ENCODE measurements around the gene MYO1B. TPM values are rescaled to one million over a fixed set of nuclear protein-coding genes. Genes with fewer than 3 reads are reported as not detected.
A peak's percentile ranks its signal among the peaks of the same experiment; 100 is the strongest.

Gene MYO1B
- total RNA-seq, 1 experiment from 2014 or later = 43.2 TPM

GRCh38 chr2:191441496-191442214, 196.5 kb downstream of the MYO1B start:
- no peak overlapping the region for H3K4ac ChIP-seq (ENCODE audit: low read depth, low read length)
- H2BK12ac ChIP-seq (ENCODE audit: insufficient read length, low read depth, low read length) = no peak overlapping the region
- no peak overlapping the region for H2AFZ ChIP-seq (ENCODE audit: low read length)
- H3K4me1 Mint-ChIP-seq = no peaks in the 10 kb centered on the region
- H4K8ac ChIP-seq (replicated peaks; ENCODE audit: insufficient read length, low read depth, low read length) = no peak overlapping the region
- H3K27me3 ChIP-seq (ENCODE audit: insufficient read depth, low read length) = no peaks in the 10 kb centered on the region
- H2BK20ac ChIP-seq (ENCODE audit: low read depth, low read length, poor library complexity, severe bottlenecking) = no peak overlapping the region
- H3K9me3 ChIP-seq (ENCODE audit: control insufficient read depth, low read depth, low read length) = no peaks in the 10 kb centered on the region
- H3K27me3 Mint-ChIP-seq (ENCODE audit: low read depth) = no peaks in the 10 kb centered on the region
- H3K9ac ChIP-seq (ENCODE audit: extremely low read depth, insufficient read length, low read length) = no peak overlapping the region
- H3K4me1 ChIP-seq (ENCODE audit: insufficient read depth, low read length) = no peaks in the 10 kb centered on the region
- H4K5ac ChIP-seq (ENCODE audit: insufficient read length, low read depth, low read length) = no peak overlapping the region
- no peak overlapping the region for H3K4me3 Mint-ChIP-seq
- no peak for DNase-seq
- no peak for TF ChIP-seq CTCF (conservative IDR thresholded peaks at IDR 0.05)
- no peaks in the 10 kb centered on the region for H4K20me1 ChIP-seq (ENCODE audit: control insufficient read depth, insufficient read depth, insufficient read length)
- no peaks in the 10 kb centered on the region for H3K79me1 ChIP-seq (ENCODE audit: insufficient read depth, low read depth, low read length, poor library complexity, severe bottlenecking)
- no peaks in the 10 kb centered on the region for H3K23me2 ChIP-seq (ENCODE audit: insufficient read length, low read depth, low read length, poor library complexity, severe bottlenecking)
- H3K9me3 Mint-ChIP-seq = no peaks in the 10 kb centered on the region
- H3K14ac ChIP-seq (ENCODE audit: insufficient read depth, low read length) = no peak overlapping the region
- no peak overlapping the region for H3K18ac ChIP-seq (ENCODE audit: insufficient read length, low read depth, low read length)
- H3K27ac ChIP-seq (ENCODE audit: insufficient read length, low read depth, low read length) = no peak overlapping the region
- no CpG with 5 or more reads among the region's 14 CpGs for WGBS (ENCODE audit: extremely low coverage, insufficient read length, low lambda C conversion rate)
- no peak overlapping the region for H3T11ph ChIP-seq (ENCODE audit: low read length)
- H4K91ac ChIP-seq (ENCODE audit: insufficient read length, low read depth, low read length) = no peak overlapping the region
- no peak overlapping the region for H3K23ac ChIP-seq (ENCODE audit: insufficient read length, low read depth, low read length)
- H3K36me3 Mint-ChIP-seq (ENCODE audit: insufficient read depth in 1 of 3, low read depth in 3 of 3) = no peaks in the 10 kb centered on the region
- H2AK5ac ChIP-seq (ENCODE audit: insufficient read length, low read length) = no peak overlapping the region
- no peak overlapping the region for H2BK120ac ChIP-seq (ENCODE audit: low read depth, low read length, poor library complexity, severe bottlenecking)
- no peak overlapping the region for H3K56ac ChIP-seq (ENCODE audit: insufficient read length, low read depth, low read length)
- H3K4me2 ChIP-seq (ENCODE audit: insufficient read depth, insufficient read length, low read length) = no peak overlapping the region
- H2BK5ac ChIP-seq (ENCODE audit: insufficient read length, low read length) = no peak overlapping the region
- no peak overlapping the region for H2BK15ac ChIP-seq (ENCODE audit: low read depth, low read length)
- peak overlapping the region in 1 of 3 experiments; percentile 76; a peak in 1 of 7 replicates for H3K27ac Mint-ChIP-seq
- no peaks in the 10 kb centered on the region for H3K79me2 ChIP-seq (ENCODE audit: insufficient read depth, low read length)

Measured in H9 (cell line).